BE2C (cell line): ENCODE data around the gene CFAP54.

Experiments
- DNase-seq: peaks from one replicate; pipeline ENCODE4 v3.0.0-alpha.2; 2020
- H3K27me3 ChIP-seq: fragments of 250-450 bp; sonication (Bioruptor Pico); 2 replicates; pipeline ENCODE4 v1.5.1; 2020; ENCODE audit warnings: mild to moderate bottlenecking
- H3K36me3 ChIP-seq: fragments of 250-450 bp; sonication (Bioruptor Pico); 2 replicates; pipeline ENCODE4 v1.5.1; 2020; ENCODE audit warnings: mild to moderate bottlenecking
- H3K4me1 ChIP-seq: fragments of 250-450 bp; sonication (Bioruptor Pico); 2 replicates; pipeline ENCODE4 v1.5.1; 2020
- H3K4me3 ChIP-seq: 2 replicates; pipeline ENCODE4 v1.5.1; 2011; ENCODE audit warnings: low read depth, low read length
- H3K9me3 ChIP-seq: fragments of 250-450 bp; sonication (Bioruptor Pico); 2 replicates; pipeline ENCODE4 v1.5.1; 2020
- CTCF ChIP-seq: IDR thresholded peaks from 2 replicates; pipeline ENCODE4 v1.5.1; 2012; ENCODE audit warnings: mild to moderate bottlenecking, low read depth, low read length

The CFAP54 gene

GRCh38 chr12:96879301-96879700 lies 389.9 kb downstream of the CFAP54 start:
- Histone ChIP-seq H3K36me3 (no peaks in the 10 kb centered on the region), H3K9me3 (no peaks in the 10 kb centered on the region), H3K4me1 (no peaks in the 10 kb centered on the region), H3K4me3 (no peak overlapping the region), H3K27me3 (0 out of 2 replicates have a peak, but pooled peaks cover 2% of the 10 kb centered on the region)
- no peak for DNase-seq
- no peak for TF ChIP-seq CTCF

GRCh38 chr12:96880220-96880619 lies 390.8 kb downstream of the CFAP54 start:
- no peaks in the 10 kb centered on the region for H3K4me1 ChIP-seq
- TF ChIP-seq CTCF, result no peak
- H3K4me3 ChIP-seq, result no peak overlapping the region
- H3K27me3 ChIP-seq, result 0 out of 2 replicates have a peak, but pooled peaks cover 2% of the 10 kb centered on the region
- H3K9me3 ChIP-seq, result no peaks in the 10 kb centered on the region
- DNase-seq, result no peak
- H3K36me3 ChIP-seq, result no peaks in the 10 kb centered on the region

- TF ChIP-seq CTCF, result no peak
- H3K4me3 ChIP-seq, result no peak overlapping the region
- H3K36me3 ChIP-seq, result no peaks in the 10 kb centered on the region
- H3K4me1 ChIP-seq, result no peaks in the 10 kb centered on the region
- H3K9me3 ChIP-seq, result no peaks in the 10 kb centered on the region
- DNase-seq, result no peak
- H3K27me3 ChIP-seq, result 0 out of 2 replicates have a peak, but pooled peaks cover 2% of the 10 kb centered on the region
These were observed 392.2 kb downstream of the CFAP54 start for GRCh38 chr12:96881608-96882007.

GRCh38 chr12:96882862-96883261 lies 393.5 kb downstream of the CFAP54 start:
- Histone ChIP-seq H3K27me3 (0 out of 2 replicates have a peak, but pooled peaks cover 2% of the 10 kb centered on the region), H3K4me3 (no peak overlapping the region), H3K36me3 (no peaks in the 10 kb centered on the region), H3K9me3 (no peaks in the 10 kb centered on the region), H3K4me1 (no peaks in the 10 kb centered on the region)
- no peak for TF ChIP-seq CTCF
- no peak for DNase-seq

GRCh38 chr12:96883571-96883970 lies 394.2 kb downstream of the CFAP54 start:
- Histone ChIP-seq H3K27me3 (0 out of 2 replicates have a peak, but pooled peaks cover 2% of the 10 kb centered on the region), H3K4me1 (no peaks in the 10 kb centered on the region), H3K9me3 (no peaks in the 10 kb centered on the region), H3K4me3 (no peak overlapping the region), H3K36me3 (no peaks in the 10 kb centered on the region)
- no peak for DNase-seq
- no peak for TF ChIP-seq CTCF

- no peaks in the 10 kb centered on the region for H3K36me3 ChIP-seq
- H3K9me3 ChIP-seq, result no peaks in the 10 kb centered on the region
- no peak for TF ChIP-seq CTCF
- H3K27me3 ChIP-seq, result no peaks in the 10 kb centered on the region; the same call in 1 of the 2 replicates
- no peak overlapping the region for H3K4me3 ChIP-seq
- no peaks in the 10 kb centered on the region for H3K4me1 ChIP-seq
- DNase-seq, result no peak
These were observed 397.8 kb downstream of the CFAP54 start for GRCh38 chr12:96886998-96887677.
